Activated T-cell treated with anti-CD3 and anti-CD28 coated beads, Interleukin-2, amount 50 U/mL, for 1 hour (primary cell): ENCODE data around the gene TMEM44.

Experiments used
- DNase-seq: peaks from one replicate; pipeline ENCODE4 v3.0.0-alpha.2; 2020

Gene TMEM44

GRCh38 chr3:194575484-194576210, 57.6 kb downstream of the TMEM44 start:
- no peak for DNase-seq

- no peak for DNase-seq
These were observed 58.4 kb downstream of the TMEM44 start for GRCh38 chr3:194574639-194575483.

- peak; percentile 32 for DNase-seq
These were observed 59.4 kb downstream of the TMEM44 start for GRCh38 chr3:194573680-194574437.

- no peak for DNase-seq
These were observed 60.2 kb downstream of the TMEM44 start for GRCh38 chr3:194572944-194573491.

GRCh38 chr3:194572143-194572789, 61.0 kb downstream of the TMEM44 start:
- no peak for DNase-seq

- no peak for DNase-seq
These were observed 61.6 kb downstream of the TMEM44 start for GRCh38 chr3:194571491-194572142.

GRCh38 chr3:194570898-194571297, 62.3 kb downstream of the TMEM44 start:
- DNase-seq, result no peak

GRCh38 chr3:194570235-194570634, 63.0 kb downstream of the TMEM44 start:
- no peak for DNase-seq

- DNase-seq, result no peak
These were observed 64.0 kb downstream of the TMEM44 start for GRCh38 chr3:194569252-194569651.

- no peak for DNase-seq
These were observed 67.5 kb downstream of the TMEM44 start for GRCh38 chr3:194565597-194566190.

GRCh38 chr3:194562986-194563385, 70.2 kb downstream of the TMEM44 start:
- no peak for DNase-seq

GRCh38 chr3:194561306-194561974, 71.8 kb downstream of the TMEM44 start:
- DNase-seq, result no peak

GRCh38 chr3:194560047-194560446, 73.2 kb downstream of the TMEM44 start:
- DNase-seq, result no peak

GRCh38 chr3:194559530-194559929, 73.7 kb downstream of the TMEM44 start:
- no peak for DNase-seq

GRCh38 chr3:194556086-194557056, 76.8 kb downstream of the TMEM44 start:
- DNase-seq, result no peak

- no peak for DNase-seq
These were observed 77.8 kb downstream of the TMEM44 start for GRCh38 chr3:194555175-194556062.

- DNase-seq, result no peak
These were observed 78.6 kb downstream of the TMEM44 start for GRCh38 chr3:194554473-194555123.

- no peak for DNase-seq
These were observed 80.8 kb downstream of the TMEM44 start for GRCh38 chr3:194552327-194552949.
